PC-9 (cell line): ENCODE data around the gene ERAS.

Source experiments
- CTCF ChIP-seq: fragments of 200-600 bp; sonication (generic); conservative IDR thresholded peaks from 2 replicates; pipeline ENCODE4 v1.6.1; 2017; ENCODE audit warnings: mixed run types, antibody characterized with exemption, mild to moderate bottlenecking, moderate library complexity
- EZH2 ChIP-seq: fragments of 200-600 bp; sonication (generic); IDR thresholded peaks from 2 replicates; pipeline ENCODE4 v1.8.0; 2017; ENCODE audit warnings: antibody characterized with exemption, low read depth

- no peak for TF ChIP-seq CTCF
- no peak for TF ChIP-seq EZH2
Observed at GRCh38 chrX:48802905-48803200, 23.5 kb upstream of the ERAS start.
